ENCODE measurements around the gene VAT1L. TPM values are rescaled to one million over a fixed set of nuclear protein-coding genes. Genes with fewer than 3 reads are reported as not detected.

Gene VAT1L
- total RNA-seq, 6 experiments from 2014 or later, result 0.19 to 0.64 (median 0.51) TPM; not detected in 1

DNA sequence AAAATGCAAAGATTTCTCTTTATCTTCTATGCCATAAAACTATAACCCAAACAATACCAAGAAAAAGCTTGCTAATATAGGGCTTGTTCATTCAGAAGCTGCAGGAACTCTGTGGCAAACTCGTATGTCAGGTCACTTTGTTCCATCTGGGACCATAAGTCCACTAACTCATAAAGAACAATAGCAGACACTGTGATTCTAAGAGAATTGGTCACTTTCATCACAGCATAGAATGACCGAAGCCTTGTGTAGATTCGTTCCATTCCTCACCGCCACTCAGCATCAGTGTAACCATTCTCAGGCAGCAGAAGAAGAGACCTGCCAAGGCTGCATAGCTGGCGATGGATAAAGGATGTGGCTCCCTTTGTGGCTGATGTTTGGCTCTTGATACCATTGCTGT, 30.3 kb upstream of the VAT1L start:
- 82% methylated on average over 4 of the region's 5 CpGs for WGBS (ENCODE audit: insufficient coverage, low coverage, low lambda C conversion rate, missing lambda C conversion rate)
- Histone ChIP-seq H3K4me1 (no peaks in the 10 kb centered on the region), H3K27ac (no peak overlapping the region), H3K9me3 (no peaks in the 10 kb centered on the region), H3K36me3 (no peaks in the 10 kb centered on the region), H3K27me3 (no peaks in the 10 kb centered on the region), H3K4me3 (no peak overlapping the region)
- intact Hi-C loops (cut with DNase I), result no loop called here
- no peak for TF ChIP-seq POLR2A (IDR thresholded peaks at IDR 0.05)
- TF ChIP-seq, protein P1, sequence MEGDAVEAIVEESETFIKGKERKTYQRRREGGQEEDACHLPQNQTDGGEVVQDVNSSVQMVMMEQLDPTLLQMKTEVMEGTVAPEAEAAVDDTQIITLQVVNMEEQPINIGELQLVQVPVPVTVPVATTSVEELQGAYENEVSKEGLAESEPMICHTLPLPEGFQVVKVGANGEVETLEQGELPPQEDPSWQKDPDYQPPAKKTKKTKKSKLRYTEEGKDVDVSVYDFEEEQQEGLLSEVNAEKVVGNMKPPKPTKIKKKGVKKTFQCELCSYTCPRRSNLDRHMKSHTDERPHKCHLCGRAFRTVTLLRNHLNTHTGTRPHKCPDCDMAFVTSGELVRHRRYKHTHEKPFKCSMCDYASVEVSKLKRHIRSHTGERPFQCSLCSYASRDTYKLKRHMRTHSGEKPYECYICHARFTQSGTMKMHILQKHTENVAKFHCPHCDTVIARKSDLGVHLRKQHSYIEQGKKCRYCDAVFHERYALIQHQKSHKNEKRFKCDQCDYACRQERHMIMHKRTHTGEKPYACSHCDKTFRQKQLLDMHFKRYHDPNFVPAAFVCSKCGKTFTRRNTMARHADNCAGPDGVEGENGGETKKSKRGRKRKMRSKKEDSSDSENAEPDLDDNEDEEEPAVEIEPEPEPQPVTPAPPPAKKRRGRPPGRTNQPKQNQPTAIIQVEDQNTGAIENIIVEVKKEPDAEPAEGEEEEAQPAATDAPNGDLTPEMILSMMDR (IDR thresholded peaks at IDR 0.05), result no peak
- no peak for ATAC-seq
- DNase-seq, result no peak

DNA sequence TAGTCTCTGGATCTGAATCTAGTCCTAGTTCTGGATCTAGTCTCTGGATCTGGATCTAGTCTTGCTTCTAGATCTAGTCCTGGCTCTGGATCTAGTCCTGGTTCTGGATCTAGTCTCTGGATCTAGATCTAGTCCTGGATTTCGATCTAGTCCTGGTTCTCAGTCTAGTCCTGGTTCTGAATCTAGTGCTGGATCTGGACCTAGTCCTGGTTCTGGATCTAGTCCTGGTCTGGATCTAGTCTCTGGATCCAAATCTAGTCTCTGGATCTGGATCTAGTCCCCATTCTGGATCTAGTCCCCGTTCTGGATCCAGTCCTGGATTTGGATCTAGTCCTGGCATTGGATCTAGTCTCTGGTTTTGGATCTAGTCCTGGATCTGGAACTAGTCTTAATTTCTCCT, 29.9 kb upstream of the VAT1L start:
- no peak for ATAC-seq
- H3K4me1 ChIP-seq, result no peaks in the 10 kb centered on the region
- no peaks in the 10 kb centered on the region for H3K9me3 ChIP-seq
- H3K4me3 ChIP-seq, result no peak overlapping the region
- whole genome bisulfite sequencing (ENCODE audit: insufficient coverage, low coverage, low lambda C conversion rate, missing lambda C conversion rate), result 86% methylated on average over 1 of the region's 2 CpGs
- TF ChIP-seq, protein P1 (IDR thresholded peaks at IDR 0.05), result no peak
- TF ChIP-seq POLR2A (IDR thresholded peaks at IDR 0.05), result no peak
- intact Hi-C loops (cut with DNase I), result no loop called here
- H3K36me3 ChIP-seq, result no peaks in the 10 kb centered on the region
- no peak overlapping the region for H3K27ac ChIP-seq
- H3K27me3 ChIP-seq, result no peaks in the 10 kb centered on the region
- no peak for DNase-seq

DNA sequence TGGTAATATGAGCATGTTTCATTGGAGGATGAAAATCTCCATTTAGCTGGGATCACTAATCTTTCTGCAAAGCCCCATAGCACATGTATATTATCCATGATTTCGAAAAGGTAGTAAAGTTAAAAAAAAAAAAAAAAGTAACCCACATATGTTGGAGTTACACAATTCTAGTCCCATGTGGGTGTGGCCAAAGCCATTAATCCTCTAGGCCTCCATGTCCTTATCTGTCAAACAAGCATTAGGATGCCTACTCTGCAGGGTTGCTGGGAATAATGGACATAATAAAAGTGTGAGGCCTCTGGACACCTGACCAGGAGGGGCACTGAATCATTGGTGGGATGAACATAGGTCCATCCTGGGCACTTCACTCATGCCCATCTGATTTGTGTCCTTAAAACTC, 29.2 kb upstream of the VAT1L start:
- H3K4me3 ChIP-seq, result no peak overlapping the region
- H3K36me3 ChIP-seq, result no peaks in the 10 kb centered on the region
- 86% methylated on average over 1 of the region's 1 CpG for WGBS (ENCODE audit: insufficient coverage, low coverage, low lambda C conversion rate, missing lambda C conversion rate)
- no peaks in the 10 kb centered on the region for H3K9me3 ChIP-seq
- no peak overlapping the region for H3K27ac ChIP-seq
- intact Hi-C loops (cut with DNase I), result no loop called here
- H3K27me3 ChIP-seq, result no peaks in the 10 kb centered on the region
- peaks cover 0 to 2% (median 0%) of the 10 kb centered on the region in 4 donors for H3K4me1 ChIP-seq
- TF ChIP-seq, protein P1 (IDR thresholded peaks at IDR 0.05), result no peak
- TF ChIP-seq POLR2A (IDR thresholded peaks at IDR 0.05), result no peak
- DNase-seq, result no peak
- no peak for ATAC-seq

DNA sequence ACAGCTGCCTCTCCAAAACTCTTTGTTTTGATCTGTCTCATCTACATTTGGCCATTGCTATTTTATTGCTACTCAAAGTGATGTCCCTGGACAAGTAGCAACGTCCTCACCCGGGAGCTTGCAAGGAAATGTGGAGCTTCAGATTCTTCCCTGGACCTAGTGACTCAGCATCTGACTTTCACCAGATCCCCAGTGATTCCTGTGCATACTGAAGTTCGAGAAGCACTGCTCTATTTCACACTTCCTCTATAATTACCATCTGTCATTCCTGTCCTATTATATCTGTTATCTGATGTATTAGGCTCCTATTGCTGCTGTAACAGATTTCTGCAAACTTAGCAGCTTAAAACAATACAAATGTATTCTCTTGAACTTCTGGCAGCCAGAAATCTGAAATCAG, 28.5 kb upstream of the VAT1L start:
- no peaks in the 10 kb centered on the region for H3K9me3 ChIP-seq
- H3K36me3 ChIP-seq, result no peaks in the 10 kb centered on the region
- no peak overlapping the region for H3K4me3 ChIP-seq
- TF ChIP-seq POLR2A (IDR thresholded peaks at IDR 0.05), result no peak
- TF ChIP-seq, protein P1 (IDR thresholded peaks at IDR 0.05), result no peak
- 62% methylated on average over 3 of the region's 3 CpGs for WGBS (ENCODE audit: insufficient coverage, low coverage, low lambda C conversion rate, missing lambda C conversion rate)
- ATAC-seq, result no peak
- no peak for DNase-seq
- H3K27me3 ChIP-seq, result no peaks in the 10 kb centered on the region
- peaks cover 0 to 5% (median 0%) of the 10 kb centered on the region in 4 donors for H3K4me1 ChIP-seq
- no peak overlapping the region for H3K27ac ChIP-seq
- intact Hi-C loops (cut with DNase I), result no loop called here

DNA sequence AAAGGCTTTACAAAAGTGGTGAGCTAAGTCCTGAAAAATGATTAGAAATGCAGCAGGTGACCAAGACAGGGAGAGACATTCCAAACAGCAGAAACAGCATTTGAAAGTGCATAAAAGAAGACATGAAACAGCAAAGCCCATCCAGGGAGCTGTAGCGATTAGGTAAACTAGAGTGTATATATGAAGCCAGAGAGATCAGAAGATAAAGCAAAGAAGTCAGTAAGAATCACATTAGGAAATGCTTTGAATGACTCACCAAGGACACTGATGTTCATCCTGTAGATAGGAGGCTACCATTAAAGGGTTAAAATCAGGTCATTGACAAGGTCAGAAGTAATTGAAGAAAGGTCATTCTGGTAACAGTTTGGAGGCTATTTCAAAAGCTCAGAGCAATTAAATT, 27.6 kb upstream of the VAT1L start:
- ATAC-seq (no peak), DNase-seq (no peak)
- 71% methylated on average over 1 of the region's 1 CpG for WGBS (ENCODE audit: insufficient coverage, low coverage, low lambda C conversion rate, missing lambda C conversion rate)
- H3K27me3 ChIP-seq, result no peaks in the 10 kb centered on the region
- no peaks in the 10 kb centered on the region for H3K9me3 ChIP-seq
- no peak overlapping the region for H3K27ac ChIP-seq
- intact Hi-C loops (cut with DNase I), result no loop called here
- H3K4me1 ChIP-seq, result peaks cover 0 to 5% (median 0%) of the 10 kb centered on the region in 4 donors
- no peaks in the 10 kb centered on the region for H3K36me3 ChIP-seq
- no peak overlapping the region for H3K4me3 ChIP-seq
- TF ChIP-seq, protein P1 (IDR thresholded peaks at IDR 0.05), result no peak
- no peak for TF ChIP-seq POLR2A (IDR thresholded peaks at IDR 0.05)

Measured in right lobe of liver (tissue), 6 donors.